PC-3 (cell line): ENCODE results near the gene HNRNPDL.

ENCODE experiments used
- CTCF ChIP-seq: fragments of 300-600 bp; sonication (generic); conservative IDR thresholded peaks from 2 replicates; pipeline ENCODE4 v1.5.1; 2017; ENCODE audit warnings: antibody characterized with exemption, low read depth, mild to moderate bottlenecking, low read length
- EZH2 ChIP-seq: fragments of 300-600 bp; sonication (generic); IDR thresholded peaks from one replicate; pipeline ENCODE4 v1.6.1; 2017; ENCODE audit warnings: antibody characterized with exemption, mild to moderate bottlenecking, low read length; ENCODE audit not compliant: unreplicated experiment
- EZH2phosphoT487 ChIP-seq: fragments of 300-600 bp; sonication (generic); IDR thresholded peaks from 2 replicates; pipeline ENCODE4 v1.6.1; 2018; ENCODE audit warnings: mild to moderate bottlenecking, antibody characterized with exemption, low read length, borderline replicate concordance

GRCh38 chr4:82373486-82373815, 56.8 kb downstream of the HNRNPDL start:
- TF ChIP-seq CTCF: no peak
- no peak for TF ChIP-seq EZH2phosphoT487
- TF ChIP-seq EZH2: no peak
